Esophagus muscularis mucosa (tissue), 4 donors: Measurements from ENCODE around the gene FOLR2. TPM values are rescaled to one million over a fixed set of nuclear protein-coding genes. Genes with fewer than 3 reads are reported as not detected.

ENCODE experiments used
- DNase-seq: peaks from one replicate; pipeline ENCODE4 v3.0.0-alpha.2; 2017; ENCODE audit errors: extremely low spot score
- H3K27ac ChIP-seq, 4 donors: fragments of 200-600 bp; sonication (generic); replicated peaks in 1 of 4; 1 replicate in 3 of 4; 2 replicates in 1 of 4; pipeline ENCODE4 v1.5.1; 2016 to 2019; ENCODE audit warnings: mild to moderate bottlenecking in 1 of 4
- H3K27me3 ChIP-seq, 4 donors: fragments of 200-600 bp; sonication (generic); one replicate each; pipeline versions ENCODE4 v1.5.1 to v1.6.0; 2016 to 2019
- H3K36me3 ChIP-seq, 4 donors: fragments of 200-600 bp; sonication (generic); one replicate each; pipeline ENCODE4 v1.5.1; 2016 to 2019
- H3K4me1 ChIP-seq, 4 donors: fragments of 200-600 bp; sonication (generic); one replicate each; pipeline ENCODE4 v1.5.1; 2016 to 2019
- H3K4me3 ChIP-seq, 4 donors: fragments of 200-600 bp; sonication (generic); 1 replicate in 2 of 4; 2 replicates in 2 of 4; pipeline ENCODE4 v1.5.1; 2016 to 2019; ENCODE audit warnings: mild to moderate bottlenecking in 4 of 4, moderate library complexity in 1 of 4
- H3K9me3 ChIP-seq, 4 donors: fragments of 200-600 bp; sonication (generic); 1 replicate in 3 of 4; 2 replicates in 1 of 4; pipeline ENCODE4 v1.5.1; 2016 to 2019
- EP300 ChIP-seq: sonication (generic); formaldehyde crosslinking; IDR thresholded peaks from one replicate; pipeline ENCODE4 v1.6.1; 2017; ENCODE audit warnings: antibody characterized with exemption
- POLR2A ChIP-seq: fragments of 450-650 bp; IDR thresholded peaks from one replicate; pipeline ENCODE4 v1.6.1; 2017; ENCODE audit warnings: antibody characterized with exemption, moderate library complexity, mild to moderate bottlenecking, low read depth
- POLR2AphosphoS5 ChIP-seq, 2 donors: sonication (generic); formaldehyde crosslinking; IDR thresholded peaks; one replicate each; pipeline ENCODE4 v1.6.1; 2017; ENCODE audit warnings: antibody characterized with exemption in 2 of 2
- WGBS: methylation state at CpG from one replicate; pipeline ENCODE4 v1.1.5; 2018; 5-methylcytosine and 5-hydroxymethylcytosine counted together
- intact Hi-C: fragments of 100-400 bp; cut with DNase I; formaldehyde crosslinking; loops from one replicate; pipeline ENCODE4 v1.15.1; 2023
- total RNA-seq, 4 donors: library from RNA; depleted of rRNA; stranded (reverse); fragments of >200 nt; gene quantifications; one replicate each; pipeline versions ENCODE4 v1.1.0 to v1.2.1, GENCODE V29; 2016
- TF ChIP-seq, protein P1 (sequence below), 3 experiments: fragments of 200-600 bp in 2 of 3; fragments of 450-650 bp in 1 of 3; sonication (generic) in 2 of 3; IDR thresholded peaks; one replicate each; pipeline ENCODE4 v1.5.1; 2017 to 2019; ENCODE audit warnings: antibody characterized with exemption in 3 of 3, mild to moderate bottlenecking in 2 of 3, moderate library complexity in 1 of 3

Gene FOLR2
- total RNA-seq, 4 donors from 2014 or later, result 26.6 to 78.7 (median 33.1) TPM

DNA sequence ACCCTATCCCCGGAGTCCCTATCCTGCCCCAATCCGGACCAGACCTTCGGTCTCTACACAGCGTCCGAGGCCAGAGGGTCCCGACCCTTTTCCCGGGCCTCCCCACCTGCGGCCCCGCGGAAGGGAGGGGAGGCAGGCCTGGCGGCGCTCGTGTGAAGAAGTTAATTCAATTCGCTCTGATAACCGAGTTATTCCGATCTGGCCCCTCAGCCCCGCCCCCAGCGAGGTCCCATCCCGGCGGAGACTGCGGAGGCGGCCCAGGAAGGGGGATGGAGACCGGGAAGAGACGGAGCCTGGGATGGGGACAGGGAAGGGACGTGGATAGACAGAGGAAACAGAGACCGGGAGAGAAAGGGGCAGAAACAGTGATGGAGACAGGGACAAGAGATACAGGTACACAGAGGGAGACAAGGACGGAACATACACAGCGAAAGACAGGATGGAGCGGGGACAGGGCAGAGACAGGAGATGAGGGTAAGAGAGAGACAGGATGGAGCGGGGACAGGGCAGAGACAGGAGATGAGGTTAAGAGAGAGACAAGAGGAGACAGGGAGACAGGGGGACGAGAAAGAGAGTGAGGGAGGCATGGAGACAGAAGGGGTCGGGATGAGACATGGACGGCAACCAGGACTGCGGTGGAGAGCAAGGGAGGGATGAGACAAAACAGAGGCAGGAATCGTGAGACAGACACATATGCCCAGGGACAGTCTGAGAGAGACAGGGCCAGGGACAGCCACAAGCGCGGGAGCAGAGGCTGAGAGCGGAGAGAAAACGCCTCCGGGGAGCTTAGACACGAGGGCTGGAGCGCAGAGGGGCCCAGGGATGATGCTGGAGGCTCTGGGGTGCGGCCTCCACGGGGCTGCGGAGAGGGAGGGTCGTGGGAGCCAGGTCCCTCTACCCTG lies 28.0 kb downstream of the FOLR2 start:
- H3K9me3 ChIP-seq, result no peaks in the 10 kb centered on the region
- H3K4me3 ChIP-seq, result peak overlapping the region; percentile 18 to 41 (median 24)
- peaks cover 18 to 71% (median 44%) of the 10 kb centered on the region in 4 donors for H3K27me3 ChIP-seq
- intact Hi-C loops, result no loop called here
- TF ChIP-seq, protein P1, sequence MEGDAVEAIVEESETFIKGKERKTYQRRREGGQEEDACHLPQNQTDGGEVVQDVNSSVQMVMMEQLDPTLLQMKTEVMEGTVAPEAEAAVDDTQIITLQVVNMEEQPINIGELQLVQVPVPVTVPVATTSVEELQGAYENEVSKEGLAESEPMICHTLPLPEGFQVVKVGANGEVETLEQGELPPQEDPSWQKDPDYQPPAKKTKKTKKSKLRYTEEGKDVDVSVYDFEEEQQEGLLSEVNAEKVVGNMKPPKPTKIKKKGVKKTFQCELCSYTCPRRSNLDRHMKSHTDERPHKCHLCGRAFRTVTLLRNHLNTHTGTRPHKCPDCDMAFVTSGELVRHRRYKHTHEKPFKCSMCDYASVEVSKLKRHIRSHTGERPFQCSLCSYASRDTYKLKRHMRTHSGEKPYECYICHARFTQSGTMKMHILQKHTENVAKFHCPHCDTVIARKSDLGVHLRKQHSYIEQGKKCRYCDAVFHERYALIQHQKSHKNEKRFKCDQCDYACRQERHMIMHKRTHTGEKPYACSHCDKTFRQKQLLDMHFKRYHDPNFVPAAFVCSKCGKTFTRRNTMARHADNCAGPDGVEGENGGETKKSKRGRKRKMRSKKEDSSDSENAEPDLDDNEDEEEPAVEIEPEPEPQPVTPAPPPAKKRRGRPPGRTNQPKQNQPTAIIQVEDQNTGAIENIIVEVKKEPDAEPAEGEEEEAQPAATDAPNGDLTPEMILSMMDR (IDR thresholded peaks at IDR 0.05), result no peak
- TF ChIP-seq POLR2AphosphoS5 (IDR thresholded peaks at IDR 0.05) (no peak), EP300 (no peak), POLR2A (no peak)
- H3K36me3 ChIP-seq, result no peaks in the 10 kb centered on the region
- DNase-seq, result no peak
- no peak overlapping the region for H3K27ac ChIP-seq
- H3K4me1 ChIP-seq, result peaks cover 26 to 33% (median 32%) of the 10 kb centered on the region in 4 donors
- WGBS, result 17% methylated on average over 34 of the region's 46 CpGs

DNA sequence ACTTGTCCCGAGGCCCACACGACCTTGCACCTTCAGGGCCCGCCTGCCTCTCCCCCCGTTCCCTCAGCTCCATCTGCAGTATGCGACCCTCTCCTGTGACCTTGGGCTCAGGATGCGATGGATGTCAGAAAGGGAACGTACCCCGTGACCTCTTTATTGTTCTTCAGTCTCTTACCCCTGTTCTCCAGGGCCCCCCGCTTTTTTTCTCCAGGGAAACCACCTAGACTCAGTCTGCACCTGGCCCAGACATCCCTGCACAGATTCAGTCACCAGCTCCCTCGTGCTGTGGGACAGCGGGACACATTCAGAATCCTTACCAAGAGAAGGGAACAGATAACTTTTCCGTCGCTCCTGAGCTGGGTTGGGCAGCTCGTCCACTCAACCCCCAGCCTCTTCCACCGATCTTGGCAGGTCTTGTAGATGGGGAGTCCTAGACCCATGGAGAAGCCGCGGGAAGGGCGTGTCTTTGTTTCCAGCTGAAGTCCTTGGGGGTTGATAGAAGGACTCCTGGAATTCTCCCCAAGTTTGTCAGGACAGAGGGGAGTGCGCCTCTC lies 28.7 kb downstream of the FOLR2 start:
- 22% methylated on average over 15 of the region's 19 CpGs for WGBS
- Histone ChIP-seq H3K4me1 (peaks cover 21 to 26% (median 25%) of the 10 kb centered on the region in 4 donors), H3K27me3 (peaks cover 18 to 78% (median 44%) of the 10 kb centered on the region in 4 donors), H3K27ac (no peak overlapping the region), H3K36me3 (no peaks in the 10 kb centered on the region), H3K4me3 (no peak overlapping the region), H3K9me3 (no peaks in the 10 kb centered on the region)
- TF ChIP-seq, protein P1 (IDR thresholded peaks at IDR 0.05), result no peak
- TF ChIP-seq POLR2A, result no peak
- no peak for TF ChIP-seq POLR2AphosphoS5 (IDR thresholded peaks at IDR 0.05)
- no peak for TF ChIP-seq EP300
- no peak for DNase-seq
- intact Hi-C loops, result no loop called here

DNA sequence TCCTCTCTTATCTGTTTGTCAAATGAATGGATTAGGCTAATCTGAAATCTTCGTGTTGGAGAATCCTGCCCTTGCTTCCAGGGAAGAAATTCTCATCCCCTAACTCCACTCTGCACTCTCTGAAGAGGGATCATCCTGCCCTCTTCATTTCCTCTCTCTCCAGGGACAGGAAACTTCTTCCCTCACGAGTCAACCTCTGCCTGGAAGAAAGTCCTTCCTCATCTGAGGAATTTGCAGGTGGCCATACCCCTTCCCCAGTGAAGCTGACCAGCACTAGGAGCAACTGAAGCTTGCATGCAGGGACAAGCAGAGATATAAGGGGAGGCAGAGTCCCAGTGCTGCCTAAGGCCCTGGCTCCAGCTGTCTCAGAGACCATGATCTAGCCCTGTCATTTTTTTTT lies 31.0 kb downstream of the FOLR2 start:
- WGBS, result 36% methylated on average over 2 of the region's 2 CpGs
- no peak for TF ChIP-seq POLR2AphosphoS5 (IDR thresholded peaks at IDR 0.05)
- no peak for TF ChIP-seq POLR2A
- TF ChIP-seq EP300, result no peak
- TF ChIP-seq, protein P1 (IDR thresholded peaks at IDR 0.05), result no peak
- Histone ChIP-seq H3K4me3 (no peak overlapping the region), H3K4me1 (peaks cover 12 to 16% (median 15%) of the 10 kb centered on the region in 4 donors), H3K27ac (no peak overlapping the region), H3K27me3 (peaks cover 18 to 78% (median 41%) of the 10 kb centered on the region in 4 donors), H3K9me3 (no peaks in the 10 kb centered on the region), H3K36me3 (no peaks in the 10 kb centered on the region)
- DNase-seq, result no peak
- intact Hi-C loops, result no loop called here

DNA sequence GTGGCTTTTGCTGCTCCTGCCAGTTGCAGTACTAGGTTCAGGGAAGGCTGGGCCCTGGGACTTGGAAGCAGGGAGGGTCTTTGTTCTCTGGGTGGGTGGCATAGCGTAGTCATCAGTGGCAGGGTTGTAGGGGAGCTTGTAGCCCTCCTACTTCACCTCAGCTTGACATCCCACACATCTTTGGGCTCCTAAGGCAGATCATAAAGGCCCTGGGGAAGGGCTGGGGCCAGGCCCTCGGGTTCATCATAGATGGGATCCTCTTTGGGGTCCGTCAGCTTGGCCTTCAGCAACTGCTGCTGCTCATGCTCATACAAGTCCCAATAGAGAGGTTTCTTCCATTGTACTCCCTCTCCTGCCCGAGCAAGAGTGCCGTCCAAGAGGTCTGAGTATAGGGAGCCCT lies 33.4 kb downstream of the FOLR2 start:
- H3K4me3 ChIP-seq, result no peak overlapping the region
- H3K27me3 ChIP-seq, result peaks cover 0 to 62% (median 19%) of the 10 kb centered on the region in 4 donors
- TF ChIP-seq, protein P1 (IDR thresholded peaks at IDR 0.05), result no peak
- TF ChIP-seq POLR2A (no peak), POLR2AphosphoS5 (IDR thresholded peaks at IDR 0.05) (no peak)
- H3K4me1 ChIP-seq, result peaks cover 0 to under 1% (median 0%) of the 10 kb centered on the region in 4 donors
- H3K9me3 ChIP-seq, result no peaks in the 10 kb centered on the region
- DNase-seq, result no peak
- H3K36me3 ChIP-seq, result no peaks in the 10 kb centered on the region
- 97% methylated on average over 5 of the region's 5 CpGs for WGBS
- intact Hi-C loops, result no loop called here
- H3K27ac ChIP-seq, result no peak overlapping the region
